ENCODE results near the gene RBP4.
"Not testable (repeated sequence)": the region's sequence is repeated elsewhere in the genome, so short reads cannot be mapped to it uniquely, and the experiment has no call there.

The RBP4 gene

DNA sequence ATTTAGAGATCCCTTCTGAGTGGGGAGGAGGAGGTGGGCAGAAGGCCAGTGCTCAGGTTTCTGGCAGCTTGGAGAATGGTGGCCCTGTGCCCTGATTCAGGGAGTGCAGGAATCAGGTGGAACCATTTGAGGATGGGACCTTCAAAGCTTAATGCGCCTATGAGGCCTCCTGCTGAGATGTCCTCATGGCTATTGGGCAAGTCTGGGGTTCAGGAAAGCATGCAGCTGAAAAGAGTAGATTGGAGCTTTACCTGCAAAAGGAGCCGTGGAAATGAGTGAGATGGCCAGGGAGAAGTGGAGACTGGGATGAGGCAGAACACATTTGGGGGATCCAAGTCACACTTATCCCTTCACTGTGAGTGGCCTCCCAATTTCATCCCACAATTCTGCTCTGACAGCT, 28.4 kb downstream of the RBP4 start:
- DNase-seq (ENCODE audit: low read depth, low spot score) = no peak
- no peak overlapping the region for H3K4me3 ChIP-seq (ENCODE audit: low read length)

DNA sequence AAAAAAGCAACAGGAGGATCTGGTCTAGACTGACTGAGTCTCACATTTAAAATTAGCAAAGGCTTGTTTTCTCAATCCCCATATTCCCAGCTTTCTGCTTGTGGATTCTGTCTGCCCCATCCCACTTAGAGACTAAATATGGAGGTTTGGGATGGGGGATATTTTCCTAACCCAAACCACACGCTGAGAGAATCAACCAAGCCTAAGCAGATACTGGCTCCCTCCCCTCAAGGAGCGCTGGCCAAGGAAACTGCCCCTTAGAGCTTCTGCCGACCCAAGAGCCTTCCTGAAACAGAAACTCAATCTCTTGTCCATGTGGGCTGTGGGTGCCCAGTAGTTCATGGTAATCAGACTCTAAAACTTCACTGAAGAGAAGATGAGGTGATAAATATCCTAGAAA, 30.7 kb downstream of the RBP4 start:
- H3K4me3 ChIP-seq (ENCODE audit: low read length) = no peak overlapping the region
- DNase-seq (ENCODE audit: low read depth, low spot score) = no peak

DNA sequence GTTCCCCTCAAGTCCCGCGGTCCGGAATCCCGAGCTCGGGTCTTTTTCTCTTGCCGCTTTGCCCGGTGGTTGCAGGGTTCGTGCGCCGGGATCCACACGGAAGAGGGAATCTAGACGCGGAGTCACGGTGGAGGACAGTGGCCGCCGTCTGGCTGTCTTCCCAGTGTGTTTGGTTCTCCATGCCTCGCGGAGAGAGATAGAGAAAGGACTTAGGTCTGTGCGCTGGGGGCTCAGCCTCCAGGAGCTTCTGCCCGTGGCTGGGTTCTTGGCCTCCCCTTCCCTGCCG, 33.0 kb downstream of the RBP4 start:
- DNase-seq (ENCODE audit: low read depth, low spot score) = no peak
- H3K4me3 ChIP-seq (ENCODE audit: low read length) = no peak overlapping the region

DNA sequence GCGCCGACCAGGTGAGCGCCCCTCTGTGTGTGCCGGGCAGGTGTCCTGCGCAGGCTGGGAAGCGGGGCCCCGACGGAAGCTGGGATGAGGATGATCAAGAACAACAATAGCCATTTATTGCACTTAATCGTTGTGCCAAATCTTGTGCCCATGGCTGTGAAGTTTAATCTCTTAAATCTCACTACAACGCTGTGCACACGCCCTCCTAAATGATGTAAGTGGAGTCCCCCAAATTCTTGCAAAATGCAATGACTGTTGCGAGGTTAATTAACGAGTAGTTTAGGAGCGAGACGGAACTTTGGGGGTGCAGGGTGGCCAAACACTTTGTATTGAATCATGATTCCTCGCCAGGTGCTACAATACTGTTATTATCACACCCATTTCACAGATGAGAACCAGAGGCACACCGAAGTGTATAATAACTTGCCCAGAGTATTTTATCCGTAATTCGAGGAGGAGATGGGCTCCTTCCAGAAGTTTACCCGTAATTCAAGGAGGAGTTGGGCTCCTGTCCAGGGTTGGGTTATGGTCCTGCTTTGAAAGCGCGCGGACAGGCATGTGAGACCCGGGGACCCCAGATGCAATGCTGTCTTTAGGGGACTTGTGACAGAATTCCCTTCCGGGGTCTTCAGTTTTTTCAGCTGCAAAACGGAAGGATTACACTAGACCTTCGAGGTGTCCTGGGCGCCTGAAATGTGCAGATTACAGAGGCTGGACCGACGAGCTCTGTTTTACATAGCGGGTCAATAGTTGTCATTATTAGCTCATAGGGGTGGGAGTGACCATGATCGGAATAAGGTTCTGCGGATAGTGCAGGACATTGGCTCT, 33.5 kb downstream of the RBP4 start:
- H3K4me3 ChIP-seq (ENCODE audit: low read length) = no peak overlapping the region
- no peak for DNase-seq (ENCODE audit: low read depth, low spot score)

DNA sequence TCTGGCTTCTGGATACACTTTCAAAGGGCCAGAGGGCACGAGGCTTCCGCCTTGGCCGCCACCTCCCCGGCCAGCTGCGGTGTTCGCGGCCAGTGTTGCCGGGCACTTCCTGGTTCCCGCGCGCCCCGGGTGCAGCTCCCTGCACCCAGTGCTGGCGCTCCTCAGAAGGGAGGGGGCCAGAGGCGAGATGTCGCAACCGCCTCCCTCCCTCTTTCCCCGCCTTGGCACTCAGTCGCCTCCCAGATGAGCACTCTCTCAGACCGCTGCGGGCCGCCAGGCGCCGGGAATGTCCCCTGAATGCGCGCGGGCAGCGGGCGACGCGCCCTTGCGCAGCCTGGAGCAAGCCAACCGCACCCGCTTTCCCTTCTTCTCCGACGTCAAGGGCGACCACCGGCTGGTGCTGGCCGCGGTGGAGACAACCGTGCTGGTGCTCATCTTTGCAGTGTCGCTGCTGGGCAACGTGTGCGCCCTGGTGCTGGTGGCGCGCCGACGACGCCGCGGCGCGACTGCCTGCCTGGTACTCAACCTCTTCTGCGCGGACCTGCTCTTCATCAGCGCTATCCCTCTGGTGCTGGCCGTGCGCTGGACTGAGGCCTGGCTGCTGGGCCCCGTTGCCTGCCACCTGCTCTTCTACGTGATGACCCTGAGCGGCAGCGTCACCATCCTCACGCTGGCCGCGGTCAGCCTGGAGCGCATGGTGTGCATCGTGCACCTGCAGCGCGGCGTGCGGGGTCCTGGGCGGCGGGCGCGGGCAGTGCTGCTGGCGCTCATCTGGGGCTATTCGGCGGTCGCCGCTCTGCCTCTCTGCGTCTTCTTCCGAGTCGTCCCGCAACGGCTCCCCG, 34.4 kb downstream of the RBP4 start, which contains the start of gene FFAR4:
Gene FFAR4 (plus strand): TSS at position 231 of the 842 bp plus-strand sequence. CDS start 56 bp downstream, at position 287.
- no peak for DNase-seq (ENCODE audit: low read depth, low spot score)
- no peak within 1 kb of the TSS for H3K4me3 ChIP-seq (ENCODE audit: low read length)

DNA sequence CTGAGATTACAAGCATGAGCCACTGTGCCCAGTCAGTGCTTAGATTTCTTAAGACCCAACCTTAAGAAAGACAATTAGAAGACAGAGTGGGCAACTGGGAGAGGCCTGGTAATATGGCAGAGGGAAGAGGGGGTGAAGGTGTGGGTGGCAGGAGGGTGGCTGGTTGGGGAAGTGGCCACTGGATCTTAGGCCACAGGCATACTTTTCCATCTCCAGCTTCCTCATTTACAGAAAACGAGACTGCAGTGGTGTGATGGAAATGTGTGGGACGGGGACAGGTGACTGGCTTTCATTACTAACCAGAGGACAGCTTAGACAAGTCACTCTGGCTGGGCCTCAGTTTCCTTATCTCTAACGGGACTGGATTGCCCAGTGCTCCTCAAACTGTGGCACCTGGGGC, 35.6 kb downstream of the RBP4 start:
- DNase-seq (ENCODE audit: low read depth, low spot score) = no peak
- no peak overlapping the region for H3K4me3 ChIP-seq (ENCODE audit: low read length)

DNA sequence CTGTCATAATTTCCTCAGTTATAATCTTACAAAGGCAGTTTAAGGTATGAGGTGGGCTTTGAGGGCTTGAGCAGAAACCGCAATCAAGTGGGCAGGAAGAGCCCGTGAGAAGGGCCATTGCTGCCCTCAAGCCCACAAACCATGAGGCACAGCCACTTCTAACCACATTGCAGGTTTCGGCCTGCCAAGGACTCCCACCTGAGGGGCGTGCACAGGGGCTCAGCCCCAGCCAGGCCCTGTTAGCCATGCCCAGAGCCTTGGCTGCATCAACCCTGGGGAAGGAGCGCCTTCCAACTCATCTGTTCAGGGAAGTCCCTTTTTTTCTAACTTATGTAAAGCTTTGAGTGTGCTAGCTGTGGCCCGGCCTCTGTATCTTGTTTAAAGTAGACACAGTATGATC, 40.5 kb downstream of the RBP4 start:
- no peak for DNase-seq (ENCODE audit: low read depth, low spot score)
- no peak overlapping the region for H3K4me3 ChIP-seq (ENCODE audit: low read length)

DNA sequence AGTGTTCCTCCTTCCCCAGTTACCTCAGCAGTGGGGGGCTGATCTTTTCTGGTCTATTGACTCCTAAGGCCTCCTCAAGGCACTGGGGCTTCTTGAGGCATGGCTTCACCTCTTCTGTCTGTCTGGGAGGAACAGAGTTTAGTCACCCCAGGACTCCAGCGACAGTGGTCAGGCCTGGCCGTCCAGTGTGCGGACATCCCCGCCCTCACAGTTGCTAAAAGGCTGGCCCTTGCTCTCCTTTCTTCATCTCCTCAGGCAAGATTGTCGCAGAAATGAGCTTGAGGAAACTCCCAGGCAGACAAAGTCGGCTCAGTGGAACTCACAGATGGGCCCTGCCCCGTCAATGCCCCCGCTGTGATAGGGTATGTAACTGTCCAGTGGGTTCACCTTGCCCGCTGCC, 41.5 kb downstream of the RBP4 start:
- no peak overlapping the region for H3K4me3 ChIP-seq (ENCODE audit: low read length)

DNA sequence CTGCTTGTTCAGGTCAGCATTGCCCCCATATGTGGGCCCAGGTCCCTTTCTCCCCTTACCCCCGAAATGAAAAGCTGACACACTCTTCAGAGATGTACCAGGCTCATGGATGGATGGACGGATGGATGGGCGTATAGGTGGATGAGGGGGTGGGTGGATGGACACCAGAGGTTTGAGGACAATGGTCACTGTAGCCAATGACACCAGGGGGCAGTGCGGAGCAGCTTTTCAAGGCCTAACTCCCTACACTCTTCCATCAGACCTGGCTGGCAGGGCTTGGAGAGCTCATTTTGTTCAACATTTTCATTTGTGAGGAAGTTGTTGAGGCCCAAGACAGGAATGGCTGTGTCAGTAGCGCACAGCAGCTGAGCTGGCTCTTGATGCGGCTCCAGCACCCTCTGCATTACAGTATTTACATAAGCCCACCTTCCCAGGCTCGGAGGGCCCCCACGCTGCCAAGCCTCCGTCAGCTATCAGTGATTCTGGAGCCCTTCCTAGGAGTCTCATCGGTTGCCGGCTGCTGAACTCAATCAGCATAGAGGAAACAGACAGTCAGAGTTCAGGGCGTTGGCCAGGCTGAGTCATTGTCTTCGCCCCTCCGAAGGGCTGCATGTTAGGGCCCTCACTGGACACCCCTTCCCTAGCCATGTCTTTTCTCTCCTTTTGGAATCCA, 46.1 kb downstream of the RBP4 start:
- no peak overlapping the region for H3K4me3 ChIP-seq (ENCODE audit: low read length)
- DNase-seq (ENCODE audit: low read depth, low spot score) = no peak

More for the DNA sequence above, 41.5 kb downstream of the RBP4 start:
- no peak for DNase-seq (ENCODE audit: low read depth, low spot score)

DNA sequence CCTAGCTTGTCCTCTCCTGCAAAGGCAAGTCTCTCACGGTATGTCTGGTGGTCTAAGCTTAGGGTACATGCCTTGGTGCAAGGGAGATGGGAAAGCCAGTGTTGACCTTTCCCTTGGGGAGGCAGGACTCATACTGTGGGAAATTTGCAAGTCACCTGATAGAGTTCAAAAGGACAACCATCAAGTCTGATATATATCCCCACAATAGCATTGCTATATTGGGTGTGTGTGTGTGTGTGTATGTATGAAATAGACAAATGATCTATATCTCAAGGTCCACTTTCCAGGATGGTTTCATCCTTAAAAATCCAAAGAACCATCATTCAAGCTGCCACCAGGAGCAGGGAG, 46.7 kb downstream of the RBP4 start:
- no peak overlapping the region for H3K4me3 ChIP-seq (ENCODE audit: low read length)
- DNase-seq (ENCODE audit: low read depth, low spot score) = no peak

DNA sequence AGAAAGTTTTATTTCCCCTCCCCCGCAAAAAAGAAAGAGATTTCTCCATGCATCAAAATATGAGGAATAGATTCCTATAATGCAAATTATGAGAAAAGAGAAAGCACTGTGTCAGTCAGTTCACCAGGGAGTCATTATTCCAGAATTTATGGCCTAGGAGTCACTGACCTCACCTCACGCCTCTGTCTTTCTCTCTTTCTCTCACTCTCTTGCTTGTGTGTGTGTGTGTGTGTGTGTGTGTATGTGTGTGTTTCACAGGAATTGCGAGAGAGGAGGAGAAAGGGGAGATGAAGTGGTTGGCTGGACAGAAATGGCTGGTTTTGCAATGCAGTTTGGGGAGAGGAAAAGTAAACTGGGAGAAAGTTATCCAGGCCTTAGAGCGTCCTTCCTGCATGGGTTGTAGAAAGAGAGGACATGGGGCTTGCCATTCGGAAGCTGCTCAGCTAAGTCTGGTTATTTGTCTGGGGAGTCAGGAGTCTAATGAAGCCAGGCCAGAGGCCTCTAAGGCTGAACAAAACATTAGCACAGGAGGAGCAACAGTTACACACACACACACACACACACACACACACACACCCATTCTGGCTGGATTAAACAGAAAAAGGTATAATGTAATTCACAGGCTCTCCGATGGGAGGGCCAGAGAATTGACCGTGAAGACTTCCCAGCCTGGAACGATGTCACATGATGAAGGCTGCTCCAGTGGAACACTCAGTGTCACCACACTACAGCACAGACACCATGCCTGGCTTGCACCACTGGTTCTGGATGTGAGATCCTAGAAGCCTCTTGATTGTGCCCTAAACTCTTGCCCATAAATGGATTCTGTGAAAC, 47.3 kb downstream of the RBP4 start:
- H3K4me3 ChIP-seq (ENCODE audit: low read length) = no peak overlapping the region
- no peak for DNase-seq (ENCODE audit: low read depth, low spot score)

DNA sequence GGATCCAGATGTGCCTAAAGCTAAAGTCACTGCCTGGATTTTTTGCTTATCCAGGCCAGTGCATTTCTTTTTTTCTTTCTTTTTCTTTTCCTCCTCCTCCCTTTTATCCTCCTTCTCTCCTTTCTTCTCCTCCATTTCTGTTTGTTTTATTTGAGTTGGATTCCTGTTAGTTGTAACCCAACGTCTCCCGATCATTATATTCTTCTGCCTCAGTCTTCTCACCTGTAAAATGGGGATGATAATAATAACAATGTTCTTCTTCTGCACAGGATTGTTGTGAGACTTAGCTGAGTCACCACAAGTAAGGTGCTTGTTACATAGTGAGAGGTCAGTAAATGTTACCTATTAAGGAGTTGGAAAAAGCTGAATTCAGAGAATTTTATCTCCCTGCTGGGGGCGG, 48.3 kb downstream of the RBP4 start:
- no peak for DNase-seq (ENCODE audit: low read depth, low spot score)

DNA sequence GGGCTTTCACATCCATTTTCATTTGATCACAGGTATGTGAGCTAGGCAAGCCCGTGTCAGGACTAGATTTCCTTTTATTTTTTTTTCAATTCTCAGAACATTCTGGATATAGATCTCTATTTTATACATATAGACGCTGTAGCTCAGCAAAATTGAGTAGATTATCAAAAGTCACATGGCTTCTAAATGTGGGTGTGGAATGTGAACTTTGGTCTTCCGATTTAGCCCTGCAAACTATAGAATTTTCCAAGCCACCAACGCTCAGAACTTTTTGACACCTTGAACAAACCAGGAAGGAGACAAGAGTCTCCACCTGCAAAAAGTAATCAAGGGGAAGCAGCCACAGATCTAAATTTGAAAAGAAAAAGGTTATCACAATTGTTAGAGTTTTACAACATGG, 50.4 kb downstream of the RBP4 start:
- no peak overlapping the region for H3K4me3 ChIP-seq (ENCODE audit: low read length)
- no peak for DNase-seq (ENCODE audit: low read depth, low spot score)

More for the DNA sequence above, 48.3 kb downstream of the RBP4 start:
- no peak overlapping the region for H3K4me3 ChIP-seq (ENCODE audit: low read length)

DNA sequence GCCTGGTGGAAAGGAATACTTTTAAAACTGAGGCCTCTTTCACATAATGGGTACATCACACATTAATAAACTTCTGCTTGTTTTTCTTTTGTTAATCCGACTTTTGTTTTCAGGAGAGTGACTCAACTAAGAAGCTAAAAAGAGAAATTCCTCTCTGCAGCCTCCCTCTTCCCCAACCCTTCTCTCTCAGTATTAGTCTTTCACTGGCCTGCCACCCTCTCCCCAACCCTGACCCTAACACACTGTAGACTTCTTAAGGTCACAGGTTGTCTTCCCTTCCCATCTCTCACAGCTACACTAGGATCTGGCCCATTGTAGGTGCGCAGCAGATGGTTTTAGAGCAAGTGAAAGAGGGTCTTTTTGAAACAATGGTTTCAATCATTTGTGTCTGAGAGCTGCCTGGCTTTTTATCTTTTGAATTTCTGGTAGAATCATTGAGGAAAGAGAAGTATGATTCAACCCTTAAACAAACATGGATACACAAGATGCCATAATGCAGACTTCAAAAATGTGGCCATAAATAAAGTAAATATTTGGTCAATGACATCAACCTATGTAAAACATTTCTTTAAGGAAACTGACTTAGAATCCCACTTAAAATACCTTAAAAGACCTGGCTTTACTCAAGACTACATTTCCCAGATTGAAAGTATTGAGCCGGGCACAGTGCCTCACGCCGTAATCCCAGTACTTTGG, 52.5 kb downstream of the RBP4 start:
- DNase-seq (ENCODE audit: low read depth, low spot score) = no peak
- H3K4me3 ChIP-seq (ENCODE audit: low read length) = no peak overlapping the region

DNA sequence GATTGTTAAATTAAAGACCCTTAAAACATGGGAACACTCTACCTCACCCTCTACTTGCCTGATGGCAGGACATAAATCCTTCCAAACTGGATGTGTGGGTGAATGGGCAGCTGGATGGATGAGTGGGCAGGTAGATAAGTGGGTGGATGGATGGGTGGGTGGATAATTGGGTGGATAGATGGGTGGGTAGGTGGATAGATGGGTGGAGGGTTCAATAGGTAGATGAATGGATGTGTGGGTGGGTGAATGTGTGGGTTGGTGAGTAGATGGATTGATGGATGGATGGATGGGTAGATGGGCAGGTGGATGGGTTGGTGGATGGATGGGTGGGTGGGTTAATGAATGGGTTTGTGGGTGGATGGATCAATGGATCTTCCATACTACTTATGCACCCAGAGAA, 53.5 kb downstream of the RBP4 start:
- no peak overlapping the region for H3K4me3 ChIP-seq (ENCODE audit: low read length)
- no peak for DNase-seq (ENCODE audit: low read depth, low spot score)

DNA sequence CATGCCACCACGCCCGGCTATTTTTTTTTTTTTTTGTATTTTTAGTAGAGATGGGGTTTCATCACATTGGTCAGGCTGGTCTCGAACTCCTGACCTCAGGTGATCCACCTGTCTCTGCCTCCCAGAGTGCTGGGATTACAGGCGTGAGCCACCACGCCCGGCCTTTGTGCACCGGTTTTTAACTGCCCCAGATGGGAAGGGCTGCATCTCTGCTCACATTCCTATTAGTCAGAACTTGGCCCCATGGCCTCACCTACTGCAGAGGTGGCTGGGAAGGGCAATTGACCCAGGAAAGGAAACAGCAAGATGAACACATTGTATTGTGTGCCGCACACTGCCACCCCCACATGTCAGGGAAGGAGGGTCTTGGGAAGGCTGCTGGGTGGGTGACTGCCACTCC, 54.0 kb downstream of the RBP4 start:
- not testable (repeated sequence) for DNase-seq (ENCODE audit: low read depth, low spot score); H3K4me3 ChIP-seq (ENCODE audit: low read length)

DNA sequence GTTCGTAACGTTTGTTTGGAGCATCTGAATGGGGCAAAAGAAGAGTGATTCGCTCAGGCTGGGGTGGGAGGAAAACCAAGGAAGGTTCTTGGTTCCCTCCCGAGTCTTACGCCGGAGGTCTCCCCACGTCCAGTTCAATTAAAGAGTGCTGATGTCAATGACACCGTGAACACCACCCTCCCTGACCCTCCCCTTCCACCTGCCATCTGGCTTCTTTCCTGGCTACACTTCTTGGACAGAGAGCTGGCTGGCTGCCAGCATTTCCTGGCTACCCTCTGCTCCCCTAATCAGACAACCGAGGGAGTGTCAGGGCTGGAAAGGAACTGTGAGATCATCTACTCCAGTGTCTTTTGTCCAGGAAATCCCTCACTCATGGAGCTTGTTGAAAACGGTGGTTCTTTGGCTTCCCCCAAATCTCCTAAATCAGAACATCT, 58.7 kb downstream of the RBP4 start:
- no peak for DNase-seq (ENCODE audit: low read depth, low spot score)

More for the DNA sequence above, 58.7 kb downstream of the RBP4 start:
- H3K4me3 ChIP-seq (ENCODE audit: low read length) = no peak overlapping the region

Data from Jurkat, Clone E6-1 (cell line).